C4-2B (cell line): ENCODE data around the gene FAM200C.
A peak's percentile ranks its signal among the peaks of the same experiment; 100 is the strongest.

Source experiments
- H3K27ac ChIP-seq: fragments of 450-650 bp; 2 replicates; pipeline ENCODE4 v1.5.1; 2017
- ZFX ChIP-seq: fragments of 450-650 bp; IDR thresholded peaks from 2 replicates; pipeline ENCODE4 v1.6.1; 2017
- TF ChIP-seq, protein P1 (sequence below): fragments of 450-650 bp; conservative IDR thresholded peaks from 2 replicates; pipeline ENCODE4 v1.5.1; 2017; ENCODE audit warnings: mild to moderate bottlenecking

Gene FAM200C

DNA sequence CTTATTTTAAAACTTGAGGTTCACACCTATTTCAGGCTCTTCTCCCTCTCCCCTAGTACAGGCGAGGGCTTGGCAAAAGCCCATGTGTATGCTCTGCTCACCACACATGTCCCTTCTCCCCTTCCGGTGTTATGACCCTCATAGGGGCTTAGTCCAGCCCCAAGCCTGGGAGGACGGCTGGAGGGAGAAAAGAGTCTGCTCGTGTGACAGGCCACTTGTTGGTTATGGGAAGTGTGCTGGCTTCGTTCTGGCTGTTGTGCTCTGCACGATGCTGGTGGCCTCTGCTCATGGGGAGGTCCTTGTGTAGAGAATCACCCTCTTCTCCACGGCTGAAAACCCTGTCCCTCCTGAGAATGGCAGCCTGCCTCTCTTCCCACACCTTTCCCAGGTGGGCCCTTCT lies 32.9 kb upstream of the FAM200C start:
- no peak for TF ChIP-seq ZFX
- TF ChIP-seq, protein P1, sequence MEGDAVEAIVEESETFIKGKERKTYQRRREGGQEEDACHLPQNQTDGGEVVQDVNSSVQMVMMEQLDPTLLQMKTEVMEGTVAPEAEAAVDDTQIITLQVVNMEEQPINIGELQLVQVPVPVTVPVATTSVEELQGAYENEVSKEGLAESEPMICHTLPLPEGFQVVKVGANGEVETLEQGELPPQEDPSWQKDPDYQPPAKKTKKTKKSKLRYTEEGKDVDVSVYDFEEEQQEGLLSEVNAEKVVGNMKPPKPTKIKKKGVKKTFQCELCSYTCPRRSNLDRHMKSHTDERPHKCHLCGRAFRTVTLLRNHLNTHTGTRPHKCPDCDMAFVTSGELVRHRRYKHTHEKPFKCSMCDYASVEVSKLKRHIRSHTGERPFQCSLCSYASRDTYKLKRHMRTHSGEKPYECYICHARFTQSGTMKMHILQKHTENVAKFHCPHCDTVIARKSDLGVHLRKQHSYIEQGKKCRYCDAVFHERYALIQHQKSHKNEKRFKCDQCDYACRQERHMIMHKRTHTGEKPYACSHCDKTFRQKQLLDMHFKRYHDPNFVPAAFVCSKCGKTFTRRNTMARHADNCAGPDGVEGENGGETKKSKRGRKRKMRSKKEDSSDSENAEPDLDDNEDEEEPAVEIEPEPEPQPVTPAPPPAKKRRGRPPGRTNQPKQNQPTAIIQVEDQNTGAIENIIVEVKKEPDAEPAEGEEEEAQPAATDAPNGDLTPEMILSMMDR, result no peak
- H3K27ac ChIP-seq, result no peak overlapping the region

DNA sequence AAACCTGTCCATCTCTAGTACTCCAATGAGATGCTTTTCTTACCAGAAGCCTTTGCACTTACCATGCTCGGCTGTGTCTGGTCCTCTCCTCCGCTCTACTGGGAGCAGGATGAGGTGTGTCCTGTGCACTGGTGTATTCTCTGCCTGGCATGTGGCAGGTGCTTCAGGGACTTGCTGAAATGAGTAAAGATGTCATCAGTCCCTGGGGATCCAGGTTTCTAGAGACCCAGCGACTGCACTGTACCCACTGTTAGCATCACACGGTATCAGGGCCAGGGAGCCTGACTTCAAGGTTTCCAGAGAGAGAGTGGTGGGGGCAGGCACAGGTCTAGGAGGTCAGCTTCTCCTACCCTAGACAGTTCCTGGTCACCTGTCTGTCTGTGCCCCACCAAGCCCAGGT lies 32.3 kb upstream of the FAM200C start:
- no peak for TF ChIP-seq ZFX
- TF ChIP-seq, protein P1, result no peak
- H3K27ac ChIP-seq, result no peak overlapping the region

DNA sequence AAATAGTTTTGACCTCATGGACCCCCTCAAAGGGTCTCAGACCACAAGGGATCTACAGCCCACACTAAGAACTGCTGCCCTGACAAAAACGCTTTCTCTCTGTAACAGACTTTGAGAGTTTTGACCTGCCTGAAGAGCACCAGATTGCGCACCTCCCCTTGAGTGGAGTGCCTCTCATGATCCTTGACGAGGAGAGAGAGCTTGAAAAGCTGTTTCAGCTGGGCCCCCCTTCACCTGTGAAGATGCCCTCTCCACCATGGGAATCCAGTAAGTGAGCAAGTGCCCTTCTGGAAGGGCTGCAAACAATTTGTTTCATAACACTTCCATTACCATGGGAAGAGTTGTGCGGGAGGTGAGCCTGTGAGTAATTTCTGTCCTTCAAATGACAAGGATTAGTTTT lies 27.8 kb upstream of the FAM200C start:
- H3K27ac ChIP-seq, result no peak overlapping the region
- TF ChIP-seq, protein P1, result no peak
- no peak for TF ChIP-seq ZFX

DNA sequence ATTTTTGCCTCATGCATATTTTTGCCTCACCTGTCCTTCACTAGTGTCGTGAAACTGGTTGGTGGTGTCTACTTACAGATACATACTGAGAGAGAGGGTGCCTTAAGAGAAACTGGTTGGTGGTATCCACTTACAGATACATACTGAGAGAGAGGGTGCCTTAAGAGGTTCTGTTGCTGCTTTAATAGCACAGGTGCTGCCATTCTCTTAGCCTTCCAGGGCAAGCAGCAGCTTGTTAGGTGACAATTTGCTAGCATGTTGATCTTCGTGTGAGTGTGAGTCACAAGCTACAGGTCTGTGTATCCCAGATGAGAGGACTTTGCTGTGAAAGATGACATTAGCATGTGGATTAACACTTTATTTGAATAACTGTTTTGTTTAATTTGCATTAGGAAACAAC lies 23.2 kb upstream of the FAM200C start:
- TF ChIP-seq, protein P1, result no peak
- TF ChIP-seq ZFX, result no peak
- no peak overlapping the region for H3K27ac ChIP-seq

DNA sequence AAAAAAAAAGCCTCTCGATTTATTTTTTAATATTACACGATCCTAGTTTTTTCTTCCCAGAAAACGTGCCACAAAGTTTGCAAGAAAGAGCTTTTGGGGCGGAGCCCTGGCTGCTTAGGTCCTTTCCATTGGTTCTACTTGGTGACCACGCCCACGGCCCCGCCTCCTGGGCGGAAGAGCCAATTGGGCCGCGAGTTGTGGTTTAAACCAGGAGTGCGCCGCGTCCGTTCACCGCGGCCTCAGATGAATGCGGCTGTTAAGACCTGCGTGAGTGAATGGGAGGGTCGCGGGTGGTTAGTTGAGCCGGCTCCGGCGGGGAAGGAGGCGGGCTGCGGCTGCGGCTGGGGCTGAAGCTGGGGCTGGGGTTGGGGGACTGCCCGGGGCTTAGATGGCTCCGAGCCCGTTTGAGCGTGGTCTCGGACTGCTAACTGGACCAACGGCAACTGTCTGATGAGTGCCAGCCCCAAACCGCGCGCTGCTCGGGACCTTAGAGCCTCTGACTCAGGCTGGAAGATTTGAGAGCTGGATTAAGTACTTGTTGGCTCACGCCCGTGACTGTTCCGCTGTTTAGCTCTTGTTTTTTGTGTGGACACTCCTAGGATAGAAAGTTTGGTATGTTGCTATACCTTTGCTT lies 21.9 kb upstream of the FAM200C start, which contains the start of gene PTTG1:
TSS of gene PTTG1 (plus strand) at position 231 of the 634 bp plus-strand sequence. CDS start 458 bp downstream, outside the sequence.
- TF ChIP-seq ZFX, result no peak
- TF ChIP-seq, protein P1, result no peak
- H3K27ac ChIP-seq, result peak within 1 kb of the TSS; percentile 75

DNA sequence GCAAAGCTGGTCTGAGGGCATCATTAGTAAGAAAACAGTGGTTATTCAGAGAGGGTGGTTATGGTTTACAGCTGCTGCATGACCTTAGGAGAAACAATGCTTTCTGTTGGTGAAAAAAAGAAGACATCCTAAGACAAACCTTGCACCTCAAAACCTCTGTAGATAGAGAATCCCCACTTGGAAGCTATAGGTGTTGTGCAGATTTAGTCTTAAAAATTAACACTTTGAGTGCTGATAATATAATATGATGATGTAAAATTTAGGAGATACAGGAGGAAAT lies 20.4 kb upstream of the FAM200C start:
- TF ChIP-seq, protein P1, result no peak
- no peak for TF ChIP-seq ZFX
- no peak overlapping the region for H3K27ac ChIP-seq

DNA sequence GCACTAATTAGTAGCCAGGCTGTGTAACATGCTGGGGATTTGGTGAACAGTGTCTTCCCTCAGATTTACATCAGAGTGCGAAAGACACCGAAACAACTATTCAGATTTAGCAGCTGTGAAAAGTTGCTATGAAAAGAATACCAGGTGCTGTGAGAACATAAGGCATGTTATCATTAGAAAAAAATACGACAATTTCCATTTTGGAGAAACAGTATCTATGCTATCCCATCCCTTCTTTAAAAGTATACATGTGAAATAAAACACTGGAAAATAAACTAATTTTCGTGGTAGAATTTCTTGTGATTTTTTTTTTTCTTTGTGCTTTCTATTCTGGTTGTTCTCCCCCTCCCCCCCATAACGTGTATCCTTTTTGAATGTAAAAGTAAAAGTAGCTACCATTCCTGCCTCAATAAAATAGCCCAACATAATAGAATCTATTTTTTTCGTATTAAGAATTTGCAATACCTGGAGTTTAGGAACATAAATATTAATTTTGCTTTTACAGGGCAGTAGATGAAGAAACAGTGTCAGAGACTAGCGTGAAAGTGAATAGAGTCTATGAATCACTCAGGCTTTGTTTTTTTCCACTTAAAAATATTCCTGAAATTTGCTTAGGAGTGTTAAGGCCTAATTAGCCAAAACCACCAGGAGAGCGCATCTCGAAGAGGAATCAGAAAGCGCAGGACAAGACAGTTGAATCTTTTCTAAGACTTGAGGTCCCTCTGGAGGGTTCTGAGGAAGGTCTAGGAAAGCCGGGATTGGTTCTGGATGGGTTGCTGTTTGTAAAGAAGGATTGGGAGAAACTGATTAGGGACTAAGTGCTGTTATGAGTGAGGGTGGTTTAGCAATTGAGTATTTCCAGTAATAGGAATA lies 19.8 kb upstream of the FAM200C start:
- TF ChIP-seq ZFX, result no peak
- TF ChIP-seq, protein P1, result no peak
- peak overlapping the region; percentile 69 for H3K27ac ChIP-seq
